Brain microvascular endothelial cell (primary cell): Measurements from ENCODE around the gene THSD7A.
A peak's percentile ranks its signal among the peaks of the same experiment; 100 is the strongest.

Source experiments
- DNase-seq: peaks from one replicate; pipeline ENCODE4 v3.0.0-alpha.2; 2020
- H3K27ac ChIP-seq: fragments of 250-450 bp; sonication (Bioruptor Pico); 2 replicates; pipeline ENCODE4 v1.5.1; 2020; ENCODE audit warnings: mild to moderate bottlenecking, moderate library complexity
- H3K27me3 ChIP-seq: fragments of 250-450 bp; sonication (Bioruptor Pico); replicated peaks from 2 replicates; pipeline ENCODE4 v1.5.1; 2020; ENCODE audit warnings: mild to moderate bottlenecking
- H3K36me3 ChIP-seq: fragments of 250-450 bp; sonication (Bioruptor Pico); replicated peaks from 2 replicates; pipeline ENCODE4 v1.5.1; 2020; ENCODE audit warnings: mild to moderate bottlenecking
- H3K4me3 ChIP-seq: 2 replicates; pipeline ENCODE4 v1.5.1; 2011; ENCODE audit warnings: low read depth, mild to moderate bottlenecking, control low read depth, low read length, moderate library complexity
- in situ Hi-C: cut with HindIII; loops from 2 replicates; pipeline ENCODE4 v1.10.0; 2017; ENCODE audit warnings: low sequenced_read_pairs, low pct_ligation_motif_present
- TF ChIP-seq, protein P1 (sequence below): IDR thresholded peaks from 2 replicates; pipeline ENCODE4 v1.5.1; 2011; ENCODE audit warnings: low read depth, mild to moderate bottlenecking, moderate library complexity, low read length, control low read depth, inconsistent platforms; ENCODE audit errors: missing control alignments

THSD7A gene

DNA sequence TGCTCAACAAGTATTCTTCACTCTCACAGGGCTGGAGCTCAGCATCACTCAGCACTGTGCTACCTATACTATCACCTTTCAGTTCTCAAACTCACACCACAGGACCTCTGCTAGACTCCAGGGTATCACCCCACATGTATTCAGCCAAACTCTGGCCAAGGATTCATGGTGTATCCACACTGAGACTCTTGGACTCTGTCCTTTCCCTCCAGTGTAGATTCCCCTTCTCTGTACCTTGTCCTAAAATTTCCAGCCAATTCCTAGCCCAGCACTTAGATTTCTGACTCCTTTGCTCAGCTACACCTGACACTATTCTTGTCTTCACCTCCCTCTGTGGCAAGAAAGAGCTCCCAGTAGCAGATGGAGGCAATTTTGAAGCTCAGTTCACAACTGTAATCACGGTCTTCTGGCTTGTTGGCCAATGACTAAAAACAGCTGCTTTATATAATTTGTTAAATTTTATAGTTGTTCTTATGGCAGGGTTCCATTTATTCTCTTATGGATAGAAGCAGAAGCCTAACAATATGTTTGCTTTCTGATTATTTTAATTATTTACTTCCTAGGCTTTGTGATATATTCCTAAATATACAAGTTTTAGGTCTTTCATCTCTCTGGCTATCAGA lies 258.8 kb downstream of the THSD7A start:
- Histone ChIP-seq H3K27ac (no peak overlapping the region), H3K27me3 (no peaks in the 10 kb centered on the region), H3K4me3 (no peak overlapping the region), H3K36me3 (no peaks in the 10 kb centered on the region)
- TF ChIP-seq, protein P1, sequence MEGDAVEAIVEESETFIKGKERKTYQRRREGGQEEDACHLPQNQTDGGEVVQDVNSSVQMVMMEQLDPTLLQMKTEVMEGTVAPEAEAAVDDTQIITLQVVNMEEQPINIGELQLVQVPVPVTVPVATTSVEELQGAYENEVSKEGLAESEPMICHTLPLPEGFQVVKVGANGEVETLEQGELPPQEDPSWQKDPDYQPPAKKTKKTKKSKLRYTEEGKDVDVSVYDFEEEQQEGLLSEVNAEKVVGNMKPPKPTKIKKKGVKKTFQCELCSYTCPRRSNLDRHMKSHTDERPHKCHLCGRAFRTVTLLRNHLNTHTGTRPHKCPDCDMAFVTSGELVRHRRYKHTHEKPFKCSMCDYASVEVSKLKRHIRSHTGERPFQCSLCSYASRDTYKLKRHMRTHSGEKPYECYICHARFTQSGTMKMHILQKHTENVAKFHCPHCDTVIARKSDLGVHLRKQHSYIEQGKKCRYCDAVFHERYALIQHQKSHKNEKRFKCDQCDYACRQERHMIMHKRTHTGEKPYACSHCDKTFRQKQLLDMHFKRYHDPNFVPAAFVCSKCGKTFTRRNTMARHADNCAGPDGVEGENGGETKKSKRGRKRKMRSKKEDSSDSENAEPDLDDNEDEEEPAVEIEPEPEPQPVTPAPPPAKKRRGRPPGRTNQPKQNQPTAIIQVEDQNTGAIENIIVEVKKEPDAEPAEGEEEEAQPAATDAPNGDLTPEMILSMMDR: no peak
- no peak for DNase-seq
- in situ Hi-C loops: no loop called here

DNA sequence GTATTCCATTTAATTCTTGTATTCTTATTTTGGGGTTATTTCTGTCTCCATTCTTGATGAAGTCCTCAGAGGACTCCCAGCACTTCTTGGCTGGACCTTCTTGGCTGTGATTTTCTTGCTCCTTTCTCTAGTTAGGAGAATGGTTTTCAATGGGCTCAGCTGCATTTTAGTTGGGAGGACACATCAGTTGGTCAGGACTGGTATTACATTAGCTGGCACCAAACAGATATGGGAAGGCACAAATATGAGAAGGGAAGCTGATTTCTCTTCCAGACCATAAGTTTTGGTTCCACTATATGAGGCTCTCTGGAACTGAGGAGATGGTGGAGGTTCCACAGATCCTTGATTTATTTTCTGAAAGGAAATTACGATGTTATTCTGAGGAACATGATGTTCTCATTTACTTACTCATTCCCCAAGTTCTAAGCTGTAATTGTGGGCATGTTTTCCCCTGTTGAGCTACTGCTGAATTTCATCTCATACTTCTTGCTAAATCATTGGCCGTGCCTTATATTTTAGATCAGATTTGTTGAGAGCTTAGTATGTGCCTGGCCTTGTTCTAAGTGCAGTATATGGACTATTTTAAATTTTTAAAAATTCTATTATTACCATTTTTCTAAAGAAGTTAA lies 261.0 kb downstream of the THSD7A start:
- in situ Hi-C loops: no loop called here
- TF ChIP-seq, protein P1: no peak
- H3K36me3 ChIP-seq: no peaks in the 10 kb centered on the region
- no peak overlapping the region for H3K4me3 ChIP-seq
- no peaks in the 10 kb centered on the region for H3K27me3 ChIP-seq
- no peak for DNase-seq
- no peak overlapping the region for H3K27ac ChIP-seq

DNA sequence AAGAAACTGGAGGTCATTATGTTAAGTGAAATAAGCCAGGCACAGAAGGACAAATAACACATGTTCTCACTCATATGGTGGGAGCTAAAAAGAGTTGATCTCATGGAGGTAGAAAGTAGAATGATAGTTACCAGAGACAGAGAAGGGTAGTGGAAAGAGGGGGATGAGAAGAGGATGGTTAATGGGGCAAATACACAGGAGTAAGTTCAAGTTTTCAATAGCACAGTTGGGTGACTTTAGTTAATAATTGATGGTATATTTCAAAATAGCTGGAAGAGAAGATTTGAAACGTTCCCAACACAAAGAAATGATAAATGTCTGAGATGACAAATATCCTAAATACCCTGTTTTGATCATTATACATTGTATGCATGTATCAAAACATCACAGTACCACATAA lies 261.8 kb downstream of the THSD7A start:
- in situ Hi-C loops: no loop called here
- DNase-seq: no peak
- H3K27ac ChIP-seq: no peak overlapping the region
- no peaks in the 10 kb centered on the region for H3K27me3 ChIP-seq
- no peak overlapping the region for H3K4me3 ChIP-seq
- H3K36me3 ChIP-seq: no peaks in the 10 kb centered on the region
- TF ChIP-seq, protein P1: no peak

DNA sequence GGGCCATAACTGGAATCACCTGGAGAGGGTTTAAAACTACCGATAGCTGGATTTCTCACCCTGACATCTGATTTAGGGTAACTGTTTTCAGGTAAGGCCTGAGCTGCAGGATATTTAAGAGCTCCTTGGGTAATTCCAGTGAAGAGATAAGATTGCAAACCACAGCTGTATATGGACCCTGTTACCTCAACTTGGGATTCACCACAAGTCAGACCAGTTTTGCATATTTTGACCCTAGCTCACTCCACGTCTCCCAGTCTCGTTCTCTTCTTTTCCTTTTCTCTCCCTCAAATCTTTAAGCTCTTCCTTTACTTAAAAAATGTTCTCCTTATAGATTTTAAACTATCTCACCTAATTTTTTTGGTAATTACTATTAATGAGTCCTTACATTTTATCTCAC lies 264.4 kb downstream of the THSD7A start:
- in situ Hi-C loops: no loop called here
- Histone ChIP-seq H3K36me3 (no peaks in the 10 kb centered on the region), H3K27me3 (no peaks in the 10 kb centered on the region), H3K4me3 (no peak overlapping the region), H3K27ac (no peak overlapping the region)
- TF ChIP-seq, protein P1: no peak
- DNase-seq: no peak

DNA sequence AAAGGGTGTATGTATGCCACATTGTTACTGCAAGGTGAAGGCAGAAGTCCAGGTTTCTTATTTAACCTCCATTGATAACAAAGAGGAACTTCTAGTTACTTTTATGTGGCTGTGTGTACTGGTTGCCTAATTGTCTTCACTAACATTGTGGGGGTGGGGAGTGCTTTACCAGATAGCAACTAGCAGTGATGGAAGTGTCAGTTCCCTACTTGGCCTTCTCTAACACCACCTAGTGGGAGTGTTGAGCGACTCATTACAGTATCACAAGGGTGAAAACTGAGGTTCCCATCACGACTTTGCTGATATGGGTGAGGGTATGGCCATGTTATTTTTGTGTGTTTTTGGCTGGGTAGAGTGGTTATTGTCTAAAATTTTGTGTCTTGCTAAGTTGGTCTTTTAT lies 274.4 kb downstream of the THSD7A start:
- DNase-seq: peak; percentile 2
- no peak overlapping the region for H3K27ac ChIP-seq
- TF ChIP-seq, protein P1: peak; percentile 50
- H3K4me3 ChIP-seq: no peak overlapping the region
- H3K27me3 ChIP-seq: no peaks in the 10 kb centered on the region
- no peaks in the 10 kb centered on the region for H3K36me3 ChIP-seq
- in situ Hi-C loops: no loop called here
